ENCODE data around the gene AK6. TPM values are rescaled to one million over a fixed set of nuclear protein-coding genes. Genes with fewer than 3 reads are reported as not detected.

AK6 gene
- total RNA-seq, 1 experiment from 2014 or later, result 32.9 TPM

- CTCF ChIA-PET, result interaction anchor here (0.5 kb wide), 1 partner anchor 140 kb away, joined by 3 read pairs; no protein-coding TSS in a partner anchor
- Mint-ChIP-seq H3K9me3 (ENCODE audit: low read depth, unreplicated experiment) (no peaks in the 10 kb centered on the region), H3K36me3 (ENCODE audit: insufficient read depth, unreplicated experiment) (peaks cover 76% of the 10 kb centered on the region), H3K27ac (ENCODE audit: unreplicated experiment) (peak overlapping the region; percentile 96), H3K27me3 (ENCODE audit: unreplicated experiment) (no peaks in the 10 kb centered on the region), H3K4me3 (ENCODE audit: low read depth, unreplicated experiment) (peak overlapping the region; percentile 84), H3K4me1 (ENCODE audit: low read depth, unreplicated experiment) (peaks cover 16% of the 10 kb centered on the region)
- intact Hi-C loops (cut with micrococcal nuclease; ENCODE audit: unreplicated experiment), result no loop called here
- no TSS peak for BruUV-seq (replicated peaks)
- no peak for TF ChIP-seq CTCF (IDR thresholded peaks at IDR 0.05; ENCODE audit: unreplicated experiment)
- no peak for DNase-seq
These were observed 1.5 kb downstream of the AK6 start for GRCh38 chr5:69367697-69368279.

- intact Hi-C loops (cut with micrococcal nuclease; ENCODE audit: unreplicated experiment), result no loop called here
- peaks cover 81% of the 10 kb centered on the region for H3K36me3 Mint-ChIP-seq (ENCODE audit: insufficient read depth, unreplicated experiment)
- H3K27ac Mint-ChIP-seq (ENCODE audit: unreplicated experiment), result no peak overlapping the region
- H3K4me3 Mint-ChIP-seq (ENCODE audit: low read depth, unreplicated experiment), result no peak overlapping the region
- H3K9me3 Mint-ChIP-seq (ENCODE audit: low read depth, unreplicated experiment), result no peaks in the 10 kb centered on the region
- no peaks in the 10 kb centered on the region for H3K27me3 Mint-ChIP-seq (ENCODE audit: unreplicated experiment)
- CTCF ChIA-PET, result no interaction called here
- DNase-seq, result no peak
- H3K4me1 Mint-ChIP-seq (ENCODE audit: low read depth, unreplicated experiment), result peaks cover 16% of the 10 kb centered on the region
- TF ChIP-seq CTCF (IDR thresholded peaks at IDR 0.05; ENCODE audit: unreplicated experiment), result no peak
- BruUV-seq (replicated peaks), result no TSS peak
These were observed 4.5 kb downstream of the AK6 start for GRCh38 chr5:69364850-69365249.

GRCh38 chr5:69364414-69364813, 4.9 kb downstream of the AK6 start:
- no TSS peak for BruUV-seq (replicated peaks)
- intact Hi-C loops (cut with micrococcal nuclease; ENCODE audit: unreplicated experiment), result no loop called here
- Mint-ChIP-seq H3K27me3 (ENCODE audit: unreplicated experiment) (no peaks in the 10 kb centered on the region), H3K9me3 (ENCODE audit: low read depth, unreplicated experiment) (no peaks in the 10 kb centered on the region), H3K36me3 (ENCODE audit: insufficient read depth, unreplicated experiment) (peaks cover 76% of the 10 kb centered on the region), H3K4me3 (ENCODE audit: low read depth, unreplicated experiment) (no peak overlapping the region), H3K4me1 (ENCODE audit: low read depth, unreplicated experiment) (peaks cover 16% of the 10 kb centered on the region), H3K27ac (ENCODE audit: unreplicated experiment) (no peak overlapping the region)
- TF ChIP-seq CTCF (IDR thresholded peaks at IDR 0.05; ENCODE audit: unreplicated experiment), result no peak
- no peak for DNase-seq
- CTCF ChIA-PET, result no interaction called here

GRCh38 chr5:69360442-69360841, 8.9 kb downstream of the AK6 start:
- Mint-ChIP-seq H3K36me3 (ENCODE audit: insufficient read depth, unreplicated experiment) (peaks cover 40% of the 10 kb centered on the region), H3K27ac (ENCODE audit: unreplicated experiment) (no peak overlapping the region), H3K27me3 (ENCODE audit: unreplicated experiment) (no peaks in the 10 kb centered on the region), H3K4me3 (ENCODE audit: low read depth, unreplicated experiment) (no peak overlapping the region), H3K4me1 (ENCODE audit: low read depth, unreplicated experiment) (no peaks in the 10 kb centered on the region), H3K9me3 (ENCODE audit: low read depth, unreplicated experiment) (no peaks in the 10 kb centered on the region)
- intact Hi-C loops (cut with micrococcal nuclease; ENCODE audit: unreplicated experiment), result no loop called here
- CTCF ChIA-PET, result interaction anchor here (0.6 kb wide), 1 partner anchor 65 kb away, joined by 4 read pairs; no protein-coding TSS in a partner anchor
- TF ChIP-seq CTCF (IDR thresholded peaks at IDR 0.05; ENCODE audit: unreplicated experiment), result no peak
- no peak for DNase-seq
- no TSS peak for BruUV-seq (replicated peaks)

All from Calu3 (cell line).